GM10248 (cell line): ENCODE data around the gene MMP24OS.

Source experiments
- CTCF ChIA-PET: fragments of 300-600 bp; sonication (Branson Sonifier 250); formaldehyde crosslinking; extraction: SDS; loops from one replicate; lab custom pipeline; 2021; ENCODE audit warnings: antibody characterized with exemption; lab: Yijun Ruan, JAX
- POLR2A ChIA-PET: fragments of 350-650 bp; sonication (Branson Sonifier 250); formaldehyde crosslinking; extraction: SDS; loops from one replicate; lab custom pipeline; 2020; ENCODE audit warnings: antibody characterized with exemption; lab: Yijun Ruan, JAX
- DNase-seq: peaks from one replicate; pipeline ENCODE4 v3.0.0; 2012; ENCODE audit errors: extremely low spot score
- CTCF ChIP-seq: IDR thresholded peaks from 2 replicates; pipeline ENCODE4 v1.5.1; 2012; ENCODE audit warnings: mild to moderate bottlenecking, low read depth; ENCODE audit errors: extremely low read depth, missing control alignments, control extremely low read depth

Gene MMP24OS

GRCh38 chr20:35297740-35298139 is 19.8 kb upstream of the MMP24OS start:
- POLR2A ChIA-PET: no interaction called here

GRCh38 chr20:35297155-35297554 is 19.2 kb upstream of the MMP24OS start:
- CTCF ChIA-PET: interaction anchor here (1.0 to 13.6 kb wide), 2 partner anchors 12 to 150 kb away, joined by 3 to 108 read pairs; no protein-coding TSS in a partner anchor

More at GRCh38 chr20:35297740-35298139, 19.8 kb upstream of the MMP24OS start:
- CTCF ChIA-PET: interaction anchor here (1.0 to 13.6 kb wide), 2 partner anchors 11 to 150 kb away, joined by 3 to 108 read pairs; no protein-coding TSS in a partner anchor
- no peak for TF ChIP-seq CTCF
- no peak for DNase-seq

GRCh38 chr20:35296101-35296554 is 18.2 kb upstream of the MMP24OS start:
- ChIA-PET POLR2A (no interaction called here), CTCF (interaction anchor here (13.6 kb wide), 1 partner anchor 13 kb away, joined by 108 read pairs; no protein-coding TSS in a partner anchor)
- DNase-seq: no peak
- TF ChIP-seq CTCF: no peak

More at GRCh38 chr20:35297155-35297554, 19.2 kb upstream of the MMP24OS start:
- POLR2A ChIA-PET: no interaction called here
- no peak for TF ChIP-seq CTCF
- no peak for DNase-seq

GRCh38 chr20:35295674-35296073 is 17.8 kb upstream of the MMP24OS start:
- CTCF ChIA-PET: interaction anchor here (13.6 kb wide), 1 partner anchor 13 kb away, joined by 108 read pairs; no protein-coding TSS in a partner anchor
- no peak for TF ChIP-seq CTCF
- DNase-seq: no peak
- POLR2A ChIA-PET: no interaction called here

- POLR2A ChIA-PET: no interaction called here
- CTCF ChIA-PET: interaction anchor here (13.6 kb wide), 1 partner anchor 14 kb away, joined by 108 read pairs; no protein-coding TSS in a partner anchor
- TF ChIP-seq CTCF: no peak
- DNase-seq: no peak
These were observed 17.1 kb upstream of the MMP24OS start for GRCh38 chr20:35295058-35295457.

GRCh38 chr20:35294293-35294685 is 16.4 kb upstream of the MMP24OS start:
- CTCF ChIA-PET: interaction anchor here (13.6 kb wide), 1 partner anchor 15 kb away, joined by 108 read pairs; no protein-coding TSS in a partner anchor
- DNase-seq: no peak
- TF ChIP-seq CTCF: no peak
- POLR2A ChIA-PET: interaction anchor here (0.6 kb wide), 1 partner anchor 11 kb away, joined by 7 read pairs; no protein-coding TSS in a partner anchor
